K562 (cell line): ENCODE data around the gene TULP3. TPM values are rescaled to one million over a fixed set of nuclear protein-coding genes. Genes with fewer than 3 reads are reported as not detected.

Experiments
- ARID1B ChIP-seq: fragments of 450-650 bp; IDR thresholded peaks from 2 replicates; pipeline ENCODE4 v1.6.1; 2016; ENCODE audit warnings: antibody characterized with exemption, mild to moderate bottlenecking, inconsistent platforms
- BRF2 ChIP-seq: IDR thresholded peaks from 3 replicates; pipeline ENCODE4 v1.6.1; 2011; ENCODE audit warnings: borderline replicate concordance, mild to moderate bottlenecking; ENCODE audit not compliant: insufficient read length, insufficient read depth
- CBFA2T3 ChIP-seq: fragments of 450-650 bp; IDR thresholded peaks from 2 replicates; pipeline ENCODE4 v1.6.1; 2017
- DPF2 ChIP-seq: fragments of 450-650 bp; IDR thresholded peaks from 2 replicates; pipeline ENCODE4 v1.6.1; 2016
- EGR1 ChIP-seq: fragments of 450-650 bp; conservative IDR thresholded peaks from 2 replicates; pipeline ENCODE4 v1.6.1; 2017; ENCODE audit warnings: mild to moderate bottlenecking
- ETV1 ChIP-seq: fragments of 450-650 bp; conservative IDR thresholded peaks from 2 replicates; pipeline ENCODE4 v1.6.1; 2016; ENCODE audit warnings: missing genetic modification characterization, control low read depth, low read depth, missing compliant biosample characterization
- FOXA1 ChIP-seq: fragments of 450-650 bp; IDR thresholded peaks from 2 replicates; pipeline ENCODE4 v1.6.1; 2016; ENCODE audit warnings: mild to moderate bottlenecking, borderline replicate concordance
- HIVEP1 ChIP-seq: fragments of 250-450 bp; sonication (Bioruptor Pico); IDR thresholded peaks from 2 replicates; pipeline ENCODE4 v1.4.0; 2020; ENCODE audit warnings: mild to moderate bottlenecking
- ILF3 ChIP-seq: fragments of 450-650 bp; IDR thresholded peaks from 2 replicates; pipeline ENCODE4 v1.6.1; 2018; ENCODE audit warnings: antibody characterized with exemption, mild to moderate bottlenecking, moderate library complexity, borderline replicate concordance
- KLF16 ChIP-seq: IDR thresholded peaks from 2 replicates; pipeline ENCODE4 v1.6.1; 2016; ENCODE audit warnings: antibody characterized with exemption
- MEF2D ChIP-seq: conservative IDR thresholded peaks from 2 replicates; pipeline ENCODE4 v1.6.1; 2016; ENCODE audit warnings: low read depth, missing genetic modification characterization, missing compliant biosample characterization
- MTA2 ChIP-seq: fragments of 450-650 bp; IDR thresholded peaks from 2 replicates; pipeline ENCODE4 v1.6.1; 2016; ENCODE audit warnings: low read depth
- NFE2 ChIP-seq: IDR thresholded peaks from 2 replicates; pipeline ENCODE4 v1.6.1; 2014; ENCODE audit warnings: antibody characterized with exemption, low read depth
- NFYB ChIP-seq: IDR thresholded peaks from 2 replicates; pipeline ENCODE4 v1.6.1; 2011; ENCODE audit warnings: mild to moderate bottlenecking, moderate library complexity; ENCODE audit not compliant: insufficient read length; ENCODE audit errors: extremely low read depth
- NKRF ChIP-seq: fragments of 450-650 bp; IDR thresholded peaks from 2 replicates; pipeline ENCODE4 v1.6.1; 2016; ENCODE audit warnings: borderline replicate concordance
- PML ChIP-seq: IDR thresholded peaks from 2 replicates; pipeline ENCODE4 v1.6.1; 2012; ENCODE audit warnings: low read length, inconsistent platforms
- PRDM10 ChIP-seq: fragments of 450-650 bp; IDR thresholded peaks from 2 replicates; pipeline ENCODE4 v1.6.1; 2018; ENCODE audit not compliant: partially characterized antibody
- SIN3A ChIP-seq, 2 experiments: fragments of 150-350 bp in 1 of 2; IDR thresholded peaks; 2 replicates each; pipeline ENCODE4 v1.6.1; 2011 to 2016; ENCODE audit warnings: borderline replicate concordance in 2 of 2, low read depth in 2 of 2, low read length in 2 of 2, mild to moderate bottlenecking in 2 of 2, moderate library complexity in 2 of 2; ENCODE audit not compliant: control insufficient read depth in 1 of 2
- SOX6 ChIP-seq: fragments of 450-650 bp; IDR thresholded peaks from 2 replicates; pipeline ENCODE4 v1.6.1; 2014; ENCODE audit warnings: mild to moderate bottlenecking
- SRF ChIP-seq, 2 experiments: fragments of 250-450, 450-650 bp in 1 of 2; sonication (Bioruptor Pico) in 1 of 2; sonication (generic) in 1 of 2; formaldehyde crosslinking; IDR thresholded peaks; 2 replicates each; pipeline versions ENCODE4 v1.5.0 to v1.5.1; 2020 to 2022; ENCODE audit warnings: mild to moderate bottlenecking in 1 of 2, missing genetic modification reagents in 1 of 2
- STAT5A ChIP-seq: IDR thresholded peaks from 2 replicates; pipeline ENCODE4 v1.6.1; 2012; ENCODE audit warnings: low read length, inconsistent platforms, borderline replicate concordance
- TBL1XR1 ChIP-seq, 2 experiments: IDR thresholded peaks; 2 replicates each; pipeline ENCODE4 v1.6.1; 2012; ENCODE audit warnings: improper control_type of control experiment in 2 of 2, low read length in 2 of 2, mild to moderate bottlenecking in 1 of 2
- ZNF175 ChIP-seq: fragments of 200-800 bp; sonication (Bioruptor generic); IDR thresholded peaks from 2 replicates; pipeline ENCODE4 v1.6.1; 2016; ENCODE audit warnings: low read depth, mild to moderate bottlenecking, missing genetic modification characterization, missing compliant biosample characterization
- ZNF224 ChIP-seq: sonication (generic); formaldehyde crosslinking; IDR thresholded peaks from 2 replicates; pipeline ENCODE4 v1.8.0; 2022; ENCODE audit warnings: mild to moderate bottlenecking, missing genetic modification reagents
- ZSCAN32 ChIP-seq: fragments of 450-650 bp; formaldehyde crosslinking; IDR thresholded peaks from 2 replicates; pipeline ENCODE4 v1.4.0; 2020; ENCODE audit warnings: mild to moderate bottlenecking, moderate library complexity
- polyA plus RNA-seq, 8 experiments: library from polyadenylated mRNA; depleted of rRNA in 4 of 8; stranded (reverse) in 5 of 8; unstranded in 3 of 8; fragments of >200 nt; fragmentation: Nextera tagmentation in 2 of 8; fragmentation: Illumina TruSeq in 1 of 8; extraction: Ambion mirVana in 2 of 8; extraction: Trizol in 1 of 8; gene quantifications; 2 replicates each; pipeline versions ENCODE4 v1.2.1 to v1.2.3, GENCODE V29; 2011 to 2014; ENCODE audit warnings: inconsistent platforms in 1 of 8, missing spikeins in 1 of 8
- total RNA-seq, 7 experiments: library from RNA; depleted of rRNA in 6 of 7; stranded (reverse); fragments of >200 nt in 6 of 7; fragmentation: Illumina TruSeq in 2 of 7; extraction: Trizol in 2 of 7; gene quantifications; 2 replicates each; pipeline versions ENCODE4 v1.2.1 to v1.2.3, GENCODE V29; 2011 to 2021; ENCODE audit warnings: low replicate concordance in 1 of 7

TULP3 gene
- total and polyA plus RNA-seq, 9 of the 15 experiments (the other 6 are each of a cell fraction or from before 2014, with no cell fraction given) = 3.6 to 13.3 (median 7.3) TPM

- TF ChIP-seq NFYB (no peak), TBL1XR1 (IDR thresholded peaks at IDR 0.05; ENCODE audit: low read length in 2 of 2) (no peak), ZSCAN32 (CRISPR knock-in tag) (no peak), NFE2 (no peak), ZNF224 (CRISPR knock-in tag) (no peak), NKRF (no peak), ETV1 (tag) (peak; percentile 64), ARID1B (peak; percentile 64), PRDM10 (peak; percentile 41), MEF2D (tag) (peak; percentile 62; the same call in 1 of the 2 replicates), BRF2 (no peak), DPF2 (0 out of 2 replicates have a peak, but pooled peaks have one; percentile 34), FOXA1 (no peak), ZNF175 (CRISPR knock-in tag) (0 out of 2 replicates have a peak, but pooled peaks have one; percentile 21), PML (0 out of 2 replicates have a peak, but pooled peaks have one; percentile 47), CBFA2T3 (peak; percentile 86), SRF (CRISPR knock-in tag; IDR thresholded peaks at IDR 0.05) (no peak), KLF16 (0 out of 2 replicates have a peak, but pooled peaks have one; percentile 43), MTA2 (peak; percentile 39; the same call in 1 of the 2 replicates), SIN3A (IDR thresholded peaks at IDR 0.05; ENCODE audit: borderline replicate concordance in 2 of 2, control insufficient read depth in 1 of 2, low read depth in 2 of 2, low read length in 2 of 2) (no peak), STAT5A (no peak), EGR1 (peak; percentile 25; the same call in 1 of the 2 replicates), SOX6 (0 out of 2 replicates have a peak, but pooled peaks have one; percentile 31), HIVEP1 (CRISPR knock-in tag) (no peak), ILF3 (no peak)
Observed at GRCh38 chr12:2984249-2984648, 93.6 kb downstream of the TULP3 start (continued).
